Prostate gland (tissue), 2 donors: ENCODE measurements around the gene ATXN2.

Experiments
- CTCF ChIP-seq, 4 experiments: fragments of 200-600 bp in 2 of 4; fragments of 450-650 bp in 2 of 4; sonication (generic) in 2 of 4; IDR thresholded peaks; 1 replicate in 3 of 4; 2 replicates in 1 of 4; pipeline ENCODE4 v1.5.1; 2016 to 2019; ENCODE audit warnings: antibody characterized with exemption in 4 of 4, mild to moderate bottlenecking in 2 of 4, moderate library complexity in 2 of 4
- POLR2A ChIP-seq: fragments of 450-650 bp; IDR thresholded peaks from one replicate; pipeline ENCODE4 v1.6.1; 2016; ENCODE audit warnings: antibody characterized with exemption, mild to moderate bottlenecking

- TF ChIP-seq POLR2A (no peak), CTCF (IDR thresholded peaks at IDR 0.05) (no peak)
These were observed 154.0 kb downstream of the ATXN2 start for GRCh38 chr12:111444925-111445725.
